Gastrocnemius medialis (tissue), 4 donors: Measurements from ENCODE around the gene TCTN1.

Experiments used
- POLR2A ChIP-seq, 2 donors: fragments of 450-650 bp; IDR thresholded peaks; one replicate each; pipeline ENCODE4 v1.6.1; 2017; ENCODE audit warnings: antibody characterized with exemption in 2 of 2, mild to moderate bottlenecking in 2 of 2, moderate library complexity in 2 of 2
- TF ChIP-seq, protein P1 (sequence below), 5 experiments: fragments of 450-650 bp in 3 of 5; fragments of 200-600 bp in 2 of 5; sonication (generic) in 2 of 5; IDR thresholded peaks in 4 of 5; conservative IDR thresholded peaks in 1 of 5; 1 replicate in 4 of 5; 2 replicates in 1 of 5; pipeline ENCODE4 v1.5.1; 2016 to 2019; ENCODE audit warnings: antibody characterized with exemption in 5 of 5, mild to moderate bottlenecking in 3 of 5, moderate library complexity in 3 of 5

DNA sequence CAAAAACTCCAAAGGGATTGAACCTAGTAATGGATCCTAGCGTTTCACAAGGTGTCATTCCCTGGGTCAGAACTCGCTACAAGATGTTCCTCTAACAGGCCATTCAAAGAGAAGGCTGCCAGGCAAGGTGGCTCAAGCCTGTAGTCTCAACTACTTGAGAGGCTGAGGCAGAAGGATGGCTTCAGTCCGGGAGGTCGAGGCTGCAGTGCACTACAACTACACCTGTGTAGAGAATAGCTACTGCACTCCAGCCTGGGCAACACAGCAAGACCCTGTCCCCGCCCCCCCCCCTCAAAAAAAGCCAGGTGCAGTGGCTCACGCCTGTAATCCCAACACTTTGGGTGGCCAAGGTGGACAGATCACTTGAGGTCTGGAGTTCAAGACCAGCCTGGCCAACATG is 45.2 kb upstream of the TCTN1 start:
- TF ChIP-seq POLR2A (IDR thresholded peaks at IDR 0.05) = no peak
- TF ChIP-seq, protein P1, sequence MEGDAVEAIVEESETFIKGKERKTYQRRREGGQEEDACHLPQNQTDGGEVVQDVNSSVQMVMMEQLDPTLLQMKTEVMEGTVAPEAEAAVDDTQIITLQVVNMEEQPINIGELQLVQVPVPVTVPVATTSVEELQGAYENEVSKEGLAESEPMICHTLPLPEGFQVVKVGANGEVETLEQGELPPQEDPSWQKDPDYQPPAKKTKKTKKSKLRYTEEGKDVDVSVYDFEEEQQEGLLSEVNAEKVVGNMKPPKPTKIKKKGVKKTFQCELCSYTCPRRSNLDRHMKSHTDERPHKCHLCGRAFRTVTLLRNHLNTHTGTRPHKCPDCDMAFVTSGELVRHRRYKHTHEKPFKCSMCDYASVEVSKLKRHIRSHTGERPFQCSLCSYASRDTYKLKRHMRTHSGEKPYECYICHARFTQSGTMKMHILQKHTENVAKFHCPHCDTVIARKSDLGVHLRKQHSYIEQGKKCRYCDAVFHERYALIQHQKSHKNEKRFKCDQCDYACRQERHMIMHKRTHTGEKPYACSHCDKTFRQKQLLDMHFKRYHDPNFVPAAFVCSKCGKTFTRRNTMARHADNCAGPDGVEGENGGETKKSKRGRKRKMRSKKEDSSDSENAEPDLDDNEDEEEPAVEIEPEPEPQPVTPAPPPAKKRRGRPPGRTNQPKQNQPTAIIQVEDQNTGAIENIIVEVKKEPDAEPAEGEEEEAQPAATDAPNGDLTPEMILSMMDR (IDR thresholded peaks at IDR 0.05 in 4 of 5, conservative IDR thresholded peaks at IDR 0.05 in 1 of 5) = no peak
